NCI-H146 (cell line): ENCODE results near the gene CD276.
"Not testable (repeated sequence)": the region's sequence is repeated elsewhere in the genome, so short reads cannot be mapped to it uniquely, and the experiment has no call there.

Experiments used
- DNase-seq: peaks from one replicate; lab custom pipeline; 2025; lab: John Stamatoyannopoulos, UW

The CD276 gene

DNA sequence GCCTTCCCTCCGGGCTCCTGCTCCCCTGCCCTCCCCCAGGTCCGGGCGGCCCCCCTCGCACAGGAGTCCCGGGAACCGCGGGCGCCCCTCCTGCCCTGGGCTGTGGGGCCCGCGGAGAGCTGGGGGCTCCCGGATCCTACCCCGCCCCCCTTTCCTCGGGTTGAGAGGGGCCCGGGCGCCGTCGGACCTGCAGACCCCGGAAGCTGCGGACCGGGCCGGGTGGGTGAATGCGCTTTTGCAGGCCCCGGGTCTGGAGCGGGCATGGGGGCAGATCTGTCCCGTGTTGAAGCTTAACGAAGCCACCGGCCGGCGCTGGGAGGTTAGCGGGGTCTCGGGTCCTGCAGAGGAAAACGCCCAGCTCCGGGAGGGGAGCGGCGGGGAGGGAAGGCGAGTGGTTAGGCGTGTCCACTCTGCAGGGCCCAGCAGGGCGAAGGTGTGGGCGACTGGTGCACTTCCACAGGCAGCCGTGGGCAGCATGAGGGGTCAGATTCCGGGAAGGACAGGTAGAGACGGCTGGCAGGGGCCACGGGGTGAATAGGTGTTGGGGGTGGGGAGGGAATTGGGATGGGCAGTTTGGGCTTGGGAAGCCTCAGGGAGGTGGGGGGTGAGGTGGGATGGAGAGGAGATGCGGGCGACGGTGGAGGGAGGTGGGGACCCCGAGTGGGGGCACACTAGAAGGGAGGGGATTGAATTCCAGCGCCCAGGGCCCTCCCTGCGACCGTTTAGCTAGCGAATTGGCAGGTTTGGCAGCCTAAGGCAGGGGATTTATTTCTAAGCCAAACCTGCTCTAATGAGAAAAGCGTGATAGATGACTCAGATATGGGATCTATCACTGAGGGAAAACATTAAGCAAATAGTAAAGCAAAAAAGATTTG, 635 bp downstream of the CD276 start:
- DNase-seq: peak; percentile 35

DNA sequence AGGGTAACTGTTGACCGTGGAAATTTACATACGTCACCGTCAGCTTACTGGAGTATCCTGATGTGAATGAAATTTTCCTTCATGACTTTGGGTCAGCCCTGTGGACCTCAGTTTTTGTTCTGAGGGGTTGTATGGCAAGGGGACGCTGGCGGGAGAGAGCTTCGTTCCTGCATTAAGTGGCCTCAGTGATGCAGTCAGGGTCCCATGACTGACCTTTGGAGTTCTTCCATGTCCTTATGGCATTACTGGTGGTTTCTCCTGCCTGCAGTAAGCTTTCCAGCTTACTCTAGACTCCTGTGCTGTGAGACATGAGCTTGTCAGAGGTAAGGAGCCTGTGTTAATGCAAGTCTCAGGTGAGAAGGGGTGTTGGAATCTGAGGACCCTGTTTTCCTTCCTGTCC, 1.8 kb downstream of the CD276 start:
- DNase-seq: no peak

DNA sequence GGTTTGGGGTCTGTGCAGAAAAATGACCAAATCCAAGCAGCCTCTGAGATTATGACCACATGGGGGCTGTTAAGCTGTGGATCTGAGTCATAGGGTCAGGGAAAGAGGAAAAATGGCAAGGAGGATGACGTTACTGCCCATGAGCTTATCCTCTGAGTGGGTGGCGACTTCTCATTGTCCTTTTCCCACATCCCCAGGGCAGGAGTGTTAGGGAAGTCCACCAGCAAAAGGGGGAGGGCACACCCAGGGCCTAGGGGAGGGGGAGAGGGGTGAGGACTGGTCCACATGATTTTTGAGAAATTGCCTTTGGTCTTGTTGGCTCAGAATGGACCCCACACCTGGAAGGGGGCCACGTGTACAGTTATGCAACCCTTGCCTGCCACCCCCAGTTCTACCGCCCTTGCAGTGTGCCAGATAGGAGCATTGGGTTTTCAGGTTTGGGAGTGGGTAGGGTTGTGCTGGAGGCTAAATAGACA, 2.6 kb downstream of the CD276 start:
- DNase-seq: no peak

DNA sequence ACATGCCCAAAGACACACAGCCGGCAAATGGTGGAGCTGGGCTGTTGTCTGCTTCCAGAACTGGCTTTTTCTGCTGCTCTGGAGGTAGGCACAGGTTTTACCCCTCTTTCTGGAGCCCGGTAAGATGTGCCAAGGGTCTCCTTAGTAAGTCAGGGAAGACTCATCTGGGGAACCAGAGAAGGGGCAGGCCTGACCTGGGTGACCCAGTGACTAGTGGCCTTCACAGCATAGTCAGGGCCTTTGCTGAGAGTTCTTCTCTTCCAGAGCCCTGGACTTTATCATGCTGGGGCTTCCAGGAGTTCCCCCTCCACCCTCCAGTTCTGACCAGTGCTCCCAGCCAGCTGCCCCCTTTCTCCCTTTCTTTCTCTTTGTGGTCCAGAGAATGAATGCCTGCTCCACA, 3.2 kb downstream of the CD276 start:
- DNase-seq: no peak

DNA sequence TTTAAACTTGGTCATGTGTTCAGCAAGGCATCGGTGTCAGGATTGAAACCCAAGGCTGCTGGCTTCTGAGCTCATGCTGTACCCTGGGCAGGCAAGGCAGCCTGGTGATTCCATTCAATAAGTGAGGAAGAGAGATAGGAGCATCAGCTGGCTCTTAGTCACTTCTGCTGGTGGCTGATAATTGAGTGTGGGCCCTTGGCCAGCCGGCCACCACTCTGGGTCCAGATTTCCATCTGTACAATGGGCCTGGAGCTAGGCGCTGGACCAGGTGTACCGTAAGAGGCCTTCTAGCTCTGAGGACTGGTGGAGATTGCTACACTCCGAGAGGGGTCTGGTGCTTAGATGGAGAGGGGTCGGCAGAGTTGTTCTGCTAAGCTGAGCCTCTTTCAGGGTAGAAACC, 4.3 kb downstream of the CD276 start:
- DNase-seq: no peak

DNA sequence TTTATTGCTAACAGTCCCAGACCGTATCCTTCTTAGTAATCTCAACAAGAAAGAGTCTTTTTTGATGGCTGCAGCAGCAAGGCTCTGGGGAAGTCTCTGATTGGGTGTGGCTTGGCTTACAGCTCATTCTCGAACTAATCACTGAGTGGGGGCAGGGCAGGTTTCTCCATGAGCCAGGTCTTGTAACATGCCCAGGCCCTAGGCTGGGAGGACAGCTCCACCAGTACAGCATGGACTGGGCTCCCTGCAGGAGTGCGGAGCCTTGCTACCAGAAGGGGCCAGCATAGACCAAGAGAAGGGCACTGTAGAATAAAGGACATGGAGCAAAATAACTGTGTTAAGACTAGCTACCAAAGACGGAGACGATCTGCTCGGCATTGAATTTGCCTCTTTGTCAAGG, 7.2 kb downstream of the CD276 start:
- DNase-seq: no peak

DNA sequence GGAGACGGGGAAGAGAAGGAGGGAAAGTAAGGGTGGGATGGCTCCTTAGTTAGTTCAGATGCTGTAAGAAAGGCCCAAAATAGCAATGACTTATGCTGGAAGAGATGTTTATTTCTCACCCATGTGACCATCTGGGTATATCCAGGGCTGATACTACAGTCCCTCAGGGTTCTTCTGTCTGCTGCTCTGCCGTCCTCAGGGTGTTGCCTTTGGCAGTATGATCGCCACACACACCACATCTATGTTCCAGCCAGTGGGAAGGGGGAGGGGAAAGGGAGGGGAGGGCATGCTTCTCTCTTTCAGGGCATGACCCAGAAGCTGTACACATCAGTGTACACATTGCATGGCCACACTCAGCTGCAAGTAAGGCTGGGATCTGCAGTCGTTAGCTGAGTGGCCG, 10.2 kb downstream of the CD276 start:
- DNase-seq: no peak

DNA sequence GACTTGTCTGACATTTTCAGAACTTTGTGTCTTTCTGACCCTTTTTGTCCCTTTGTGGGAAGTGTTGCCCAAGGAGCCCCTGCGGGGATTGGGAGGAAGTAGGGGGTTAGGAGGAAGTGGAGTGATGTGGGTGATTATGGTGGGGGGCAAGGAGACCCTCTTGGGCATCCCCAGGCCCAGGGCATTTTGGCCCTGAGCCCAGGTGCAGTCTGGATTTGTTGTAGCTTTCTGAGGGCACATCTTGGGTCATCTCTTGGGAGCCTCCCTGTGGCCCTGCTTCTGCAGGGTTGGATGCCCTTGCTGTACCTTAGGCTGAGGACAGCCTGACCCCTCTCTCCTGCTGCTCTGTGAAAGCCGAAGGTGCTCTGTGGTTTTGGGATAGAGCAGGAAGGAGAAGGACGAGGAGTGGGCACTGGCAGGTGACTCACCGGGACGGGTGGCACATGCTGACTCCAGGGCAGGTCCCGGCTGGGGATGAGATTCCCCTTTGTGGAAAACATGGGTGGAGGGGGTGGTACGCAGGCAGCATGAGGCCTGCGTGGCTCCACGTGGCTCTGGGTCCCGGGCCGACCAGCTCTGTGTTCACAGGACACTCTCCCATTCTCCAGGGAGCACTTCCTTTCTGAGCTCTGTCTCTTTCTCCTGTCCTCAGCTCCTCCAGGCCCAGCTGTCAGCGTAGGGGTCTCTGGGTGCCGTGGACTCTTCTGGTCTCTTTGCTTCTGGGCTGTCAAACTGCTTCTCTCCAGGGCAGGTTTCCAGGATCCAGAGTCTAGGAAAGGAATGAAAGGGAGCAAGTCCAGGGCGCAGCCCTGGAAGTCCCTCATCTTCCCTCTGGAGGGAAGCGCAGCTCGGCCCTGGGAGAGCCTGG, 11.8 kb downstream of the CD276 start:
- DNase-seq: no peak

DNA sequence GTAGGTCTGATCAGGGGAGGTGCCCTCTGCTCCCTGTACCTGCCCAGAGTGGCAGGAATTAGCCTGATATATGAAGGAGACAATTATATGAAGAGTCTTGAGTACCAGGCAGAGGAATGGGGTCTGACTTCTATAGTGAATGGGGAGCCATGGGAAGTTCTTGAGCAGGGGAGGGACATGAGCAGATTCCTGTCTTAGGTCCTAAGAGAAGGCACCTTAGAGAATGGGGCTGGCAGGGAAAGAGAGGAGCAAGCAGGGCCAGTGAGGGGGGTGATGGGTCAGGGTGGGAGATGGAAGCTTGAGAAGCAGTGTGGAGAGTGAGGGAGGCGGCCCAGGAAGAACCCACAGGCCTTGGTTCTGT, 12.4 kb downstream of the CD276 start:
- no peak for DNase-seq

DNA sequence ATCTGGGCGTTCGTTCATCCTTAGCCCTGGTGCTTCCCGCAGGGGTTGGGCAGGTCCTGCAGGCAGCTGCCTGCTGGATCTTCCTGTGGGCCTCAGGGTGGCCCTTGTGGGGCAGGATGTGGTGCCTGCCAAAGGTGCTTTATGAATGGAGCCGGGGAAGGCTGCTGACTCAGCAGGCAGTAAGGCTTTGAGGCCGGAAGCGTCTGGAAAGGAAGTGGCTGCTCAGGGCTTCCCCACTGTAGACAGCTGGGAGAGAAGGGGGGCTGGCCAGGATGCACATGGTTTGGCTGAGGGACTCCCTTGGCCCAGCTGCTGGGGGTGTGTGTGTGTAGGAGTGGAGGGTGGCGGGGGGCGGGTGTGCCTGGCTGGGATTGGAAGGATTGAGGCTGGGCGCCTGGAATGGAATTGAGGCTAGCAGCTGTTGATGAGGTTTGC, 12.9 kb downstream of the CD276 start:
- no peak for DNase-seq

DNA sequence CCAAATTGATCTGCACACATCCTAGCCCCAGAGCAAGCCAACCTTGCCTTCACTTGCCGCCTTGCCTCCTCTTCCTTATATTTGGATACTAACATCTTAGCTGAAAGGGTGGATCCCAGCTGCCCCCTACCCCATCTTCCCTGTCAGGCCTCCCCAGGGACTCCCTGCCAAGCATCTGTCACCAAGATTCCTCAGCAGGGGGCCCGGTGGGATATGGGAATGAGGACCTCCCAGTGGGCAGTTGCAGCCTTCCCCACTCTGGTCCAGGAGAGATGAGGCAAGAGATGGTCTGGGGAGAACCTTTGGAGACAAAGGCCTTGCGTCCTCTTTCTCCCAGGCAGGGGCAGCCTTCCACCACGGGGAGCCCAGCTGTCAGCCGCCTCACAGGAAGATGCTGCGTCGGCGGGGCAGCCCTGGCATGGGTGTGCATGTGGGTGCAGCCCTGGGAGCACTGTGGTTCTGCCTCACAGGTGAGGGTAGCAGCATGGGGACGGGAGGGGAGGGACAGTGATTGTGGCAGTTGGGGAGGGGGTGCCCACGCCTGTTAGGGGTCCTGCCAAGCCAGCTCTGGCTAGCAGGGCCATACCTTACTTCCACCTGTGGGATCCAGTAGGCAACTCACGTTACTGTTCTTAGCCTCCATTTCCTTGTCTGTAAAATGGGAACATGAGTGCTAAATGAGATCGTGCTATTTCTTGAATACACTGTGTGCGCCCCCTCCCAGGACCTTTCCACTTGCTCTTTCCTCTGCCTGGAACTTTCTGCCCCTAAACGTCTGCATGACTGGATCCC, 15.3 kb downstream of the CD276 start:
- DNase-seq: no peak

DNA sequence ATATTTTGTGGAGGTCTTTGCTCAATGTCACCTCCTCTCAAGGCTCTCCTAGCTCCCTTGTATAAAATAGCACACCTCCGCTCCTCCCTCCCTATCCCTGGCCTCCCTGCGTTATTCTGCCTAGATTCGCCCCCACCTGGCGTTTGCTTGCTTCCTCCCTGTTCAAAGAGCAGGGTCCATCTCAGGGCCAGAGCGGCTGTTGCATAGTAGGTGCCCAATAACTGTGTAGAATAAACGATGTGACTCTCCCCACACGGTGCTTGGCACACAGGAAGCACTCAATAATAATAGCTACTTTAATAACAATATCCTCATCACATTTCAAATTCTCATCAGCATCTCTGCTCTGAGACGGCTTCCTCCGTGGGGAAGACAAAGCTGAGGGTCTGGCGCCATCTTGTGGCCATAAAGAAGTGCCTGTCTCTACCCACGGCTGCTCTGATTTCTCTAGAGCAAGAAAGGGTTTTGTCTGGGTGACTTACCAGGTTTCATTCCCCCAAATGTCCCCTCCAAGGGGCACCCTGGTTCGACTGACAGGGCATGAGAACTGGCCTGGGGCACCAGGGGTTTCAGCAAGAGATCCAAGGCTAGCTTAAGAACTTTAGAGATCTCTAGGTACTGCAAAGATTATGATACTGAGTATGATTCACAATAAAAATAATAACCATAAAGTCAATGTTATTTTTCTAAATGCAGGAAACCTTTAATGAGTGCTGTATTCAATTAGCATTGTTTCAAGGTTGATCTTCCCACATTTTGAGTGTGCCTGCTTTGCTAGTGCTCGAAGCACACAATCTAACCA, 16.1 kb downstream of the CD276 start:
- peak; percentile 62 for DNase-seq

DNA sequence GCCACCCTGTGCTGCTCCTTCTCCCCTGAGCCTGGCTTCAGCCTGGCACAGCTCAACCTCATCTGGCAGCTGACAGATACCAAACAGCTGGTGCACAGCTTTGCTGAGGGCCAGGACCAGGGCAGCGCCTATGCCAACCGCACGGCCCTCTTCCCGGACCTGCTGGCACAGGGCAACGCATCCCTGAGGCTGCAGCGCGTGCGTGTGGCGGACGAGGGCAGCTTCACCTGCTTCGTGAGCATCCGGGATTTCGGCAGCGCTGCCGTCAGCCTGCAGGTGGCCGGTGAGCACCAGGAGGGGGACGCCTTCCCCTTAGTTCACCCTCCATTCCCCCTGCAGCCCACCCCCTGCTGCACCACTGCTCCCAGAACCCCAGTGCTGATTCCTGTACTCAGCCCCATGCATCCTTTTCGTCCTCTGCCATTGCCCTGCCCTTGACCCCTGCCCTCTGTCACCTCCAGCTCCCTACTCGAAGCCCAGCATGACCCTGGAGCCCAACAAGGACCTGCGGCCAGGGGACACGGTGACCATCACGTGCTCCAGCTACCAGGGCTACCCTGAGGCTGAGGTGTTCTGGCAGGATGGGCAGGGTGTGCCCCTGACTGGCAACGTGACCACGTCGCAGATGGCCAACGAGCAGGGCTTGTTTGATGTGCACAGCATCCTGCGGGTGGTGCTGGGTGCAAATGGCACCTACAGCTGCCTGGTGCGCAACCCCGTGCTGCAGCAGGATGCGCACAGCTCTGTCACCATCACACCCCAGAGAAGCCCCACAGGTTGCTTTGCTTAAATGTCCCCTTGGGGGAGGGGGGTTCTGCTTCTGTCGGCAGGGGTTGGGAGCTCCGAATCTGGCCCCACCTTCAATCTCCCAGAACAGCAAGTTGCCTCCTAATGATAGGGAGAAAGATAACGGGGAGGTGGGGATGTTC, 18.4 kb downstream of the CD276 start:
- not testable (repeated sequence) for DNase-seq

DNA sequence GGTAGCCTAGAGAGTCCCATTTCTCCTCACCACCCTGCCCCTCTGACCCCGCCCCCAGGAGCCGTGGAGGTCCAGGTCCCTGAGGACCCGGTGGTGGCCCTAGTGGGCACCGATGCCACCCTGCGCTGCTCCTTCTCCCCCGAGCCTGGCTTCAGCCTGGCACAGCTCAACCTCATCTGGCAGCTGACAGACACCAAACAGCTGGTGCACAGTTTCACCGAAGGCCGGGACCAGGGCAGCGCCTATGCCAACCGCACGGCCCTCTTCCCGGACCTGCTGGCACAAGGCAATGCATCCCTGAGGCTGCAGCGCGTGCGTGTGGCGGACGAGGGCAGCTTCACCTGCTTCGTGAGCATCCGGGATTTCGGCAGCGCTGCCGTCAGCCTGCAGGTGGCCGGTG, 19.4 kb downstream of the CD276 start:
- not testable (repeated sequence) for DNase-seq

DNA sequence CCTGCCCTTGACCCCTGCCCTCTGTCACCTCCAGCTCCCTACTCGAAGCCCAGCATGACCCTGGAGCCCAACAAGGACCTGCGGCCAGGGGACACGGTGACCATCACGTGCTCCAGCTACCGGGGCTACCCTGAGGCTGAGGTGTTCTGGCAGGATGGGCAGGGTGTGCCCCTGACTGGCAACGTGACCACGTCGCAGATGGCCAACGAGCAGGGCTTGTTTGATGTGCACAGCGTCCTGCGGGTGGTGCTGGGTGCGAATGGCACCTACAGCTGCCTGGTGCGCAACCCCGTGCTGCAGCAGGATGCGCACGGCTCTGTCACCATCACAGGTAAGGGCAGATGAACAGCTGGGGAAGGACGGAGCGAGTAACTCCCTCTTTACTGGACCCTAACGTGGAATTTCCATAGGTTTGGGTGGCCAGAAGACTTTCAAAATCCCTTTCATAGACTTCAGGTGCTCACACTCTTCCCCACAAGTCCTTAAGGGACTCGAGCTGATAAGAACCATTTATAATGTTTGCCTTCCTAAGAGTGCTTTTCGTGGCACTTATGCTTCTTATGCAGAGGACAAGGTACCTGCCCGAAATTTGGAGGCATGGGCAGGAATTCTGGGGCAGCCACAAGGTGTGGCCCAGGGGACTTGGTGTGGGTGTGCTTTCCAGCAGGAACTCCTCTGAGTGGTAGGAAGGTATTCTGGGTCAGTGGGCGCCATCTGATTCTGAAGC, 20.1 kb downstream of the CD276 start:
- DNase-seq: not testable (repeated sequence)

DNA sequence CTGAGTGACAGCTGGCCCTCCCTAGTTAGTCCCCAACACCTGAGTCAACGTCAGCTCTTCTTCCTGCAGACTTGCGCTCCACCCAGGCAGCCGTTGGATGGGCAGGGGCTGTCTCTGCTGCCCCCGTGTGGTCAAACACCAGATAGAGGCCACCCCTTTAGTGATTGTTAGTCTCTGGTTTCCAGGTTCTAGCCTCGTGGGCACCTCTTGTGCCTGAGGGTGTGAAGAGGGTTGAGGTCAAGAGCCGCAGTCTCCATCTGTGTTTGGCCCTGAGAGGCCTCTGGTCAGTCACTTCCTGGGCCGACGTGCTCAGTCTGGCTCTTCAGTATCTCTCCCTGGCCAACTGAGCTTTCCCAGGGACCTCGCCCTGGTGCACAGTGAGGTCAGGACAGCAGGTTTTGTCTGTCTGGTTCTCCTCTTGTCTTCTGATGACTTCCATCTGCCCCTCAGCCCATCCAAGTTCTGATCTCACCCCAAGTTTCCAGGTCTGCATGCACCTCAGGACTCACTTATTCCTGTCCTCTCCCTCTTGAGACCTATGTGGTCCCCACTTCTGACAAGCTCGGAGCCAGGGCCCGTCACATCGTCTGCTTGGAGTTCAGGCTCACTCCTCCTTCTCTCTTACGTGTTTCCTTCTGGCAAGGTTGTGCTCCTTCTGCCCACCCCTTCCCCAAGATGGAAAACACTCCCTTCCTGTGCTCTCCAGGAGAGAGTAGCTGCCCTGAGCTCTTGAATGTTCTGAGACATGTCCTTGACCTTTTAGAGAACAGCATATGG, 20.9 kb downstream of the CD276 start:
- peak; percentile 32 for DNase-seq

DNA sequence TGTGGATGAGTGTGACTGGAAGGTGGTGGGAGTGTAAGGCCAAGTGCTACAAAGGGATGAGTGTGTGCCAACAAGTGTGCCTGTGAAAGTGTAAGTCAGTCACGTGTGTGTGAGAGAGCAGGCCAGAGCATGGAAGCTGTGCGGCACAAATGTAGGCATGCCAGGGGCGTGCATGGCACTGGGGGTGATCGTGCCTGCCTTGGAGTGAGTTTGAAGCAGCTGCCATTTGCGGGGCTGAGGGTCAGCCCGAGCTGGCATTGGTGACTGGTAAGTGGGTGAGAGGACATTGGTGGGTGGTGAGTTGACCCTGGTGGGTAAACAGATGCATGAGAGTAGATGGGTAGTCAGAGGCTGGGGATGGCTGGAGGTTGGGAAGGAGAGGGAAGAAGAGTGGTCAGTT, 24.5 kb downstream of the CD276 start:
- no peak for DNase-seq

DNA sequence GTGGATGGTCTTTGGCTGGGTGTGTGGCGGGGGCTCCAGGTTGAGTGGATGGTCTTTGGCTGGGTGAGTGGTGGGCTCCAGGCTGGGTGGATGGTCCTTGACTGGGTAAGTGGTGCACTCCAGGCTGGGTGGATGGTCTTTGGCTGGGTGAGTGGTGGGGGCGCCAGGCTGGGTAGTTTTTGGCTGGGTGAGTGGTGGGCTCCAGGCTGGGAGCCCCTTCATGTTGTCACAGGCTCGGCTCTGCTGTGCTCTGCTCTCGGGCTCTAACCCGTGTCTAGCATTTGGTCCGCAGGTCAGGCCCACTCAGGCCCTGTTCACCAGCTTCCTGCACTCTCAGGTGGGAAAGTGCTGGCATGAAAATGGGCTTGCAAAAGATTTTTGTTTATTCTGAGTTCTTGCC, 25.1 kb downstream of the CD276 start:
- no peak for DNase-seq

DNA sequence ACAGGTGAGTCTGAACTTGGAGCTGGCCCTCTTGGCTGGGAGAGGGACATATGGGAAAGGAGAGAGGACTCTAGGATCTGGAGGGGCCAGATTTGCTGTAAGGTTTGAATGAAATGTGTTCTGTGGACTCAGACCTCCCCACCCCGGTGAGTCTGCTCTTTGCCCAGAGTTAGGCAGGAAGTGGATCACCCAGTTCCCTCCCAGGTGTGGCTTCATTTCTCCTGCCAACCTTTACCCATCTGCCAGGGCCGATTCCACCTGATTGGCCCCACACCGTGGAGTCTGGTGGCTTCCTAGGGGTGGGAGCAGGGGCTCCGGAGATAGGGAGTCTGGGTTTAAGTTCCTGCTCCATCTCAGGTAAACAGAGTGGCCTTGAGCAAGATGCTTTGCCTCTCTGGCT, 25.5 kb downstream of the CD276 start:
- DNase-seq: no peak
